Loucy (cell line): Measurements from ENCODE around the gene ZNF283.

Experiments
- EZH2phosphoT487 ChIP-seq: fragments of 200-600 bp; IDR thresholded peaks from 2 replicates; pipeline ENCODE4 v1.6.1; 2018; ENCODE audit warnings: antibody characterized with exemption, mild to moderate bottlenecking, moderate library complexity, borderline replicate concordance
- TF ChIP-seq, protein P1 (sequence below): fragments of 200-600 bp; sonication (generic); conservative IDR thresholded peaks from 2 replicates; pipeline ENCODE4 v1.5.1; 2014; ENCODE audit warnings: mild to moderate bottlenecking, antibody characterized with exemption, low read length

GRCh38 chr19:43783636-43784035 is 43.5 kb upstream of the ZNF283 start:
- TF ChIP-seq, protein P1, sequence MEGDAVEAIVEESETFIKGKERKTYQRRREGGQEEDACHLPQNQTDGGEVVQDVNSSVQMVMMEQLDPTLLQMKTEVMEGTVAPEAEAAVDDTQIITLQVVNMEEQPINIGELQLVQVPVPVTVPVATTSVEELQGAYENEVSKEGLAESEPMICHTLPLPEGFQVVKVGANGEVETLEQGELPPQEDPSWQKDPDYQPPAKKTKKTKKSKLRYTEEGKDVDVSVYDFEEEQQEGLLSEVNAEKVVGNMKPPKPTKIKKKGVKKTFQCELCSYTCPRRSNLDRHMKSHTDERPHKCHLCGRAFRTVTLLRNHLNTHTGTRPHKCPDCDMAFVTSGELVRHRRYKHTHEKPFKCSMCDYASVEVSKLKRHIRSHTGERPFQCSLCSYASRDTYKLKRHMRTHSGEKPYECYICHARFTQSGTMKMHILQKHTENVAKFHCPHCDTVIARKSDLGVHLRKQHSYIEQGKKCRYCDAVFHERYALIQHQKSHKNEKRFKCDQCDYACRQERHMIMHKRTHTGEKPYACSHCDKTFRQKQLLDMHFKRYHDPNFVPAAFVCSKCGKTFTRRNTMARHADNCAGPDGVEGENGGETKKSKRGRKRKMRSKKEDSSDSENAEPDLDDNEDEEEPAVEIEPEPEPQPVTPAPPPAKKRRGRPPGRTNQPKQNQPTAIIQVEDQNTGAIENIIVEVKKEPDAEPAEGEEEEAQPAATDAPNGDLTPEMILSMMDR = no peak
- no peak for TF ChIP-seq EZH2phosphoT487
